Adrenal gland (tissue), 12 donors: Measurements from ENCODE around the gene FGD3. TPM values are rescaled to one million over a fixed set of nuclear protein-coding genes. Genes with fewer than 3 reads are reported as not detected.

Experiments used
- DNase-seq, 7 donors: peaks; one replicate each; pipeline ENCODE4 v3.0.0-alpha.2; 2019 to 2020
- H3K27ac ChIP-seq, 5 donors: fragments of 200-600 bp; sonication (generic) in 4 of 5; 1 replicate in 3 of 5; 2 replicates in 2 of 5; pipeline versions ENCODE4 v1.5.1 to v1.8.0; 2016 to 2020; ENCODE audit warnings: mild to moderate bottlenecking in 1 of 5
- H3K27me3 ChIP-seq: fragments of 200-600 bp; 2 replicates; pipeline ENCODE4 v1.8.0; 2021
- H3K36me3 ChIP-seq, 2 donors: fragments of 200-600 bp; replicated peaks in 1 of 2; 1 replicate in 1 of 2; 2 replicates in 1 of 2; pipeline versions ENCODE4 v1.5.1 to v1.8.0; 2018 to 2022
- H3K4me1 ChIP-seq, 2 donors: fragments of 200-600 bp; replicated peaks in 1 of 2; 1 replicate in 1 of 2; 2 replicates in 1 of 2; pipeline versions ENCODE4 v1.5.1 to v1.8.0; 2018 to 2021
- H3K4me3 ChIP-seq, 4 donors: fragments of 200-600 bp; sonication (generic) in 3 of 4; one replicate each; pipeline ENCODE4 v1.5.1; 2016 to 2018
- H3K9me3 ChIP-seq, 3 donors: fragments of 200-600 bp; sonication (generic) in 1 of 3; replicated peaks in 1 of 3; 1 replicate in 2 of 3; 2 replicates in 1 of 3; pipeline versions ENCODE4 v1.5.1 to v1.8.0; 2016 to 2021
- POLR2A ChIP-seq, 2 donors: fragments of 450-650 bp; IDR thresholded peaks; one replicate each; pipeline ENCODE4 v1.6.1; 2017; ENCODE audit warnings: antibody characterized with exemption in 2 of 2, mild to moderate bottlenecking in 2 of 2, moderate library complexity in 1 of 2
- WGBS, 4 donors: extraction: QIAGEN DNeasy Blood & Tissue Kit in 2 of 4; methylation state at CpG; one replicate each; pipeline versions ENCODE4 v1.1.5 to v1.1.7; 2013 to 2017; 5-methylcytosine and 5-hydroxymethylcytosine counted together
- intact Hi-C, 2 donors: fragments of 100-400 bp; cut with DNase I; formaldehyde crosslinking; loops; one replicate each; pipeline versions ENCODE4 v1.14.1 to v1.15.0; 2022 to 2023
- polyA plus RNA-seq, 3 donors: library from polyadenylated mRNA; stranded (reverse); fragments of 200-250 nt in 2 of 3; fragments of 350-450 nt in 1 of 3; fragmentation: Illumina TruSeq in 1 of 3; extraction: RNeasy Lipid Tissue Mini Kit (QIAGEN cat#74804) in 1 of 3; gene quantifications; one replicate each; pipeline ENCODE4 v1.2.3, GENCODE V29; 2013 to 2014
- total RNA-seq, 9 donors: library from RNA; depleted of rRNA in 4 of 9; stranded (reverse); fragments of >200 nt in 4 of 9; fragments of 120-200 nt in 1 of 9; fragmentation: NEBNext Ultra II Directional in 1 of 9; extraction: Animal tissue kit (Norgen Biotek cat#: 25700) in 1 of 9; gene quantifications; one replicate each; pipeline versions ENCODE4 v1.1.0 to v1.2.4, GENCODE V29; 2013 to 2023
- TF ChIP-seq, protein P1 (sequence below), 6 experiments: fragments of 450-650 bp in 4 of 6; fragments of 200-600 bp in 2 of 6; sonication (generic) in 1 of 6; IDR thresholded peaks; 1 replicate in 5 of 6; 2 replicates in 1 of 6; pipeline versions ENCODE4 v1.5.1 to v1.8.0; 2016 to 2021; ENCODE audit warnings: antibody characterized with exemption in 6 of 6, mild to moderate bottlenecking in 2 of 6, moderate library complexity in 1 of 6
- donor health status: healthy with polysubstance abuse.
- donor health status: Bipolar disorder and iron deficiency.
- donor health status: DM: yes; HTN: yes; CAD: no.
- donor health status: DM: no; HTN: no; CAD: no.
- donor health status: DM: no; HTN: no; CAD: no.
- donor health status: DM: yes; HTN: yes; CAD: no.

The FGD3 gene
- total and polyA plus RNA-seq, 12 donors = 0.89 to 7.6 (median 5.6) TPM

DNA sequence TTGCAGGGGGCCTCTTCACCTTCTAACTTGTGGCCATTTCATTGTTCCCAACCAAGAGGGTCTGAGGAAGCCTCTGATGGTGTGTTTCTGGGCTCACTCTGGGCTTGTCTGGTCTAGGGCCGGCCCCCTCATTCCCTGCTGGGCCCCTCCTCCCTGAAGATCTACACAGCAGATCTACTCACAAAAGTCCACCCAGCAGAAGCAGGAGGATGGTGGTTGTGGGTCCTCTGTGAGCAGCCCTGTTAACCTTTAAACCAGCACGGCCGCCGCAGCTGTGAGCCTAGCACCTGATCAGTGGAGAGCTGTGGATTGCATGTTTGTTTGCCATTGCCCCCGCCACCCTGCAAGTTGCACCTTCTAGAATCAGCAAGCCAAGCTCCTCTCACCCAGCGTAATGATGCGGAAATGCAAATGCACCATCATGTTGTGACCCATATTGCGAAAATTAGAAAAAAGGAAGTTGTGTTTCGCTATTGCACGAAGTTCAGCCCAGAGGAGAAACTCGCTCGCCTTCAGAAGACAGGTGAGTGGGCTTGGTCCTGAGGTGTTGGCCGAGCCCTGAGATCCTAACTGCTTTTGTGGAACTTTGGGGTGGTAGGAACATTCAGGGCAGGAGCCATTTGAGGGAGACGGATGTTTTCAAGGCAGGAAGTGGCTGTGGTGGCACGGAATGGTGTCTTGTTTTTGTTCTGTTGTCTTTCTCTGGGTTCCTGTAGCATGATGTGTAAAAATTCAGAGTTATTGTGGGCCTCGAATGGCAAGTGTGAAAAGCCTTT, 16.7 kb downstream of the FGD3 start:
- TF ChIP-seq, protein P1, sequence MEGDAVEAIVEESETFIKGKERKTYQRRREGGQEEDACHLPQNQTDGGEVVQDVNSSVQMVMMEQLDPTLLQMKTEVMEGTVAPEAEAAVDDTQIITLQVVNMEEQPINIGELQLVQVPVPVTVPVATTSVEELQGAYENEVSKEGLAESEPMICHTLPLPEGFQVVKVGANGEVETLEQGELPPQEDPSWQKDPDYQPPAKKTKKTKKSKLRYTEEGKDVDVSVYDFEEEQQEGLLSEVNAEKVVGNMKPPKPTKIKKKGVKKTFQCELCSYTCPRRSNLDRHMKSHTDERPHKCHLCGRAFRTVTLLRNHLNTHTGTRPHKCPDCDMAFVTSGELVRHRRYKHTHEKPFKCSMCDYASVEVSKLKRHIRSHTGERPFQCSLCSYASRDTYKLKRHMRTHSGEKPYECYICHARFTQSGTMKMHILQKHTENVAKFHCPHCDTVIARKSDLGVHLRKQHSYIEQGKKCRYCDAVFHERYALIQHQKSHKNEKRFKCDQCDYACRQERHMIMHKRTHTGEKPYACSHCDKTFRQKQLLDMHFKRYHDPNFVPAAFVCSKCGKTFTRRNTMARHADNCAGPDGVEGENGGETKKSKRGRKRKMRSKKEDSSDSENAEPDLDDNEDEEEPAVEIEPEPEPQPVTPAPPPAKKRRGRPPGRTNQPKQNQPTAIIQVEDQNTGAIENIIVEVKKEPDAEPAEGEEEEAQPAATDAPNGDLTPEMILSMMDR (IDR thresholded peaks at IDR 0.05) = no peak
- TF ChIP-seq POLR2A (IDR thresholded peaks at IDR 0.05) = no peak
- intact Hi-C loops = no loop called here
- H3K4me1 ChIP-seq = no peaks in the 10 kb centered on the region
- H3K27me3 ChIP-seq = no peaks in the 10 kb centered on the region
- peak in 2 of 7 donors; percentile 25 to 32 for DNase-seq
- peak overlapping the region in 1 of 4 donors; percentile 45 for H3K4me3 ChIP-seq
- no peaks in the 10 kb centered on the region for H3K9me3 ChIP-seq
- WGBS, 4 donors = 70 to 77% (median 70%) methylated on average over 13 to 16 of the region's 16 CpGs
- peak overlapping the region in 3 of 5 donors; percentile 8 to 57 (median 47) for H3K27ac ChIP-seq
- no peaks in the 10 kb centered on the region for H3K36me3 ChIP-seq

DNA sequence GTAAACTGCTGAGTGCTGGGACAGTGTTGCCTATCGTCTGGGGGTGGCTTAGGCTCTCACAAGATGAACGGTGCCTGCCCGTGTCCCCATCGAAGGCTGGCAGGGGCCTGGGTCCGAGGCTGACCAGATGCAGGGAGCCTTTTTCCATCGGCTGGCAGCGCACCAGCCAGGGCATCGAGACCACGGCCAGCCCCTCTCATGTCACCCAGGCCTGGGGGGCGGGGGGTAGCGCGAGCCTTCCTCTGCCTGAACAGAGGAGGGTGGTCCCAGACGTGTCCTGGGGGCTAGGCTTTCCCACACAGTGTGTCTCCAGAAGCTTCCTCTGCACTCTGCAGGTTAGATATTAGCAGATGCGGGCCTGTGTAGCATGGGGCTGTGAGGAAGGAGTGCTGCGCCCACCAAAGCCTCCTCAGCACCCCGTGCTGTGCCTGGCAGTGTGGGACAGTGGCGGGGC, 17.3 kb downstream of the FGD3 start:
- no peaks in the 10 kb centered on the region for H3K9me3 ChIP-seq
- intact Hi-C loops = no loop called here
- TF ChIP-seq, protein P1 (IDR thresholded peaks at IDR 0.05) = no peak
- TF ChIP-seq POLR2A (IDR thresholded peaks at IDR 0.05) = no peak
- WGBS, 4 donors = 56 to 67% (median 62%) methylated on average over 6 to 17 of the region's 17 CpGs
- peak overlapping the region in 1 of 4 donors; percentile 45 for H3K4me3 ChIP-seq
- peak overlapping the region in 3 of 5 donors; percentile 8 to 57 (median 44) for H3K27ac ChIP-seq
- no peaks in the 10 kb centered on the region for H3K4me1 ChIP-seq
- H3K27me3 ChIP-seq = no peaks in the 10 kb centered on the region
- no peaks in the 10 kb centered on the region for H3K36me3 ChIP-seq
- DNase-seq = no peak

DNA sequence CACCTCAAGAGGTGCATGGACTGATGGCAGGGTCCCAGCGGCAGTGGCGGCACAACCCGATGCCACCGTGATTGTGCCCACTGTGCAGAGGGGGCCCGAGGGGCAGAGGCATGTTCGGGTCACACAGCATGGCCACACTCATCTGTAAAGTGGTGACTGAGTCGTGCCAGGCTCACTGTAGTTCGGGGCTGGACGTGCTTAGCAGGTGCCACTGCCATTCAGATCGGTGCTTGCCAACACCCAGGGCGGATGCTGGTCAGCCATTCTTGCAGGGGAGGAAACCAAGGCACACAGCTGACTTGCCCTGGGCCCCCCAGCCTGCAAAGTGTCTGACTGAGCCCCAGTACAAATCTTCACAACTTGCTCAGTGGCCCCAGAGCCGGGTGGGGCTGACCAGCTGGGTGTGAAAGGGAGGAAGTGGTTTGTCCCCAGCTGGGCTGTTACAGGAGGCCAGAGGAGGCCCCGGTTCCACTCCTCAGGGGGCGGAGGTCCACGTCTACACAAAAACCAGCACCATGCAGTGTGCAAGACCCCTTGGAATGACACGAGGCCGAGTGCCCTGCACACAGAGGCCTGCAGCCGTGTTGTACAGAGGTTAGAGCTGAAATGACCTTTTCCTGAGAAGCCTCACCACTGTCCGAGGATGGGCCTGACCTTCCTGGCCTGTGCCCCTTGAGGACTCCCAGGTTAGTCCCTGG, 17.9 kb downstream of the FGD3 start:
- 66 to 79% (median 68%) methylated on average over 11 to 19 of the region's 19 CpGs for WGBS, 4 donors
- no peaks in the 10 kb centered on the region for H3K36me3 ChIP-seq
- peak in 1 of 7 donors; percentile 12 for DNase-seq
- H3K9me3 ChIP-seq = no peaks in the 10 kb centered on the region
- peak overlapping the region in 1 of 4 donors; percentile 45 for H3K4me3 ChIP-seq
- no peaks in the 10 kb centered on the region for H3K27me3 ChIP-seq
- H3K4me1 ChIP-seq = no peaks in the 10 kb centered on the region
- intact Hi-C loops = no loop called here
- TF ChIP-seq POLR2A (IDR thresholded peaks at IDR 0.05) = no peak
- TF ChIP-seq, protein P1 (IDR thresholded peaks at IDR 0.05) = no peak
- peak overlapping the region in 1 of 5 donors; percentile 57 for H3K27ac ChIP-seq

DNA sequence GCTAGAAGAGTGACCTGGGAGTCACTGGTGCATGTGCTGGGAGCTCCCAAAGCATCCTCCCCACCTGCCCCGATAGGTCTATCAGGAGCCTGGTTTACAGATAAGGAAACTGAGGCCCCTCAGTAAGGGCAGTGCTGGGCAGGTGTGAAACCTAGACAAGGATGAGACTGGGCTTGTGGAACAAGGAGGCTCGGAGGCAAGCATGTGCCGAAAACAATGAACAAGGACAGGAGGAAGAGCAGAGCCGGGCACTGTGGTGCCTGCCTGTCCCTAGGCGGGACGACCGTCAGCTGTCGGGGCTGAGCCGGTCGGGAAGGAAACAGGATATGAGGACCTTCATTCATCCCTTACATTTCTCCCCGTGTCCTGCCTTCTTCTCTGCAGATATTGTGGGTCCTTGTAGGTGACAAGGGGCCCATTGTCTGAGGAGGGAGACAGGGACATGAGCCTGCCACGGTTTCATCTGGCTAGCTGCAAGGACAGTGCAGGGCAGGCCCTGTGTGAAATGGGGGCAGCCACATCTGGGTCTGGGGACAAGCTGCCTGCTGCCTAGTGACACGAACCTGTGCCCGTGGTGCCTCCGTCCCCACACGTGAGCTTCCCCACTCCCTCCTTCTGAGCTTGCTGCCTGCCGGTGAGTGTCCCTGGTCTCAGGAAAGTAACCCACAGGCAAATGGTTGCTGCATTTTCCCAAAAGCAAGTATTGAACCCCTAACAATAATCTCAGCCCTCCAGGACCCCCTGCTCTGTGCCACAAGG, 18.6 kb downstream of the FGD3 start:
- TF ChIP-seq, protein P1 (IDR thresholded peaks at IDR 0.05) = no peak
- no peak for TF ChIP-seq POLR2A (IDR thresholded peaks at IDR 0.05)
- intact Hi-C loops = no loop called here
- no peaks in the 10 kb centered on the region for H3K4me1 ChIP-seq
- H3K9me3 ChIP-seq = no peaks in the 10 kb centered on the region
- H3K36me3 ChIP-seq = no peaks in the 10 kb centered on the region
- no peak for DNase-seq
- H3K27me3 ChIP-seq = no peaks in the 10 kb centered on the region
- peak overlapping the region in 1 of 4 donors; percentile 45 for H3K4me3 ChIP-seq
- H3K27ac ChIP-seq = peak overlapping the region in 1 of 5 donors; percentile 57
- WGBS, 4 donors = 56 to 69% (median 66%) methylated on average over 10 to 17 of the region's 17 CpGs
